ENCODE data around the gene ULK4.

GRCh38 chr3:42001777-42002176 is 39.9 kb upstream of the ULK4 start:
- TF ChIP-seq CTCF (conservative IDR thresholded peaks at IDR 0.05): no peak
- TF ChIP-seq EZH2 (IDR thresholded peaks at IDR 0.05; ENCODE audit: low read depth): no peak
